ENCODE results near the gene REV1.
"Not testable (repeated sequence)": the region's sequence is repeated elsewhere in the genome, so short reads cannot be mapped to it uniquely, and the experiment has no call there.

REV1 gene

GRCh38 chr2:99489761-99490622 lies at the start of gene REV1:
REV1 (minus strand) TSS chr2:99490017; CDS start chr2:99464975, 25,042 bp downstream.
- DNase-seq: peak; percentile 93 to 95

- no peak for DNase-seq
Observed at GRCh38 chr2:99537910-99538485, 48.2 kb upstream of the REV1 start.

- DNase-seq: no peak
Observed at GRCh38 chr2:99524056-99524455, 34.2 kb upstream of the REV1 start.

DNA sequence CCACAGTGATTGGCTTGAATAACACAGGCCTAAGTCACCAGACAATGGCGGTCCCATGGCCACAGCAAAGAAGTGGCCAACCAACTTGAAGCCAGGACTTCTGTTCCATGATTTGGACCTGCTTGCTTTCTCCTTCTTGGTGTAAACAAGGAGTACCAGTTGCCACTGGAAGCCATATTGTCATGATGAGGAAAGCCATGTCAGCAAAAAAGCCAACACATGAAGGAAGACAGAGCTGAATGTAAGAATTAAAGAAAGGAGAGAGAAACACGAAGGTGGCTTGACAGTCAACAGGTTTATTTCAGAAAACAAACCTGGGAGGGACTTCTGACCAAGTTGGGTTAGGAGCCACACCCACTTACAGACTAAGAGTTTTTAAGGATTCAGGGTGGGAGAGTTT lies 32.3 kb upstream of the REV1 start:
- no peak for DNase-seq

GRCh38 chr2:99520813-99521212 lies 31.0 kb upstream of the REV1 start:
- no peak for DNase-seq

- no peak for DNase-seq
Observed at GRCh38 chr2:99520195-99520594, 30.4 kb upstream of the REV1 start.

GRCh38 chr2:99514357-99514756 lies 24.5 kb upstream of the REV1 start:
- DNase-seq: no peak

DNA sequence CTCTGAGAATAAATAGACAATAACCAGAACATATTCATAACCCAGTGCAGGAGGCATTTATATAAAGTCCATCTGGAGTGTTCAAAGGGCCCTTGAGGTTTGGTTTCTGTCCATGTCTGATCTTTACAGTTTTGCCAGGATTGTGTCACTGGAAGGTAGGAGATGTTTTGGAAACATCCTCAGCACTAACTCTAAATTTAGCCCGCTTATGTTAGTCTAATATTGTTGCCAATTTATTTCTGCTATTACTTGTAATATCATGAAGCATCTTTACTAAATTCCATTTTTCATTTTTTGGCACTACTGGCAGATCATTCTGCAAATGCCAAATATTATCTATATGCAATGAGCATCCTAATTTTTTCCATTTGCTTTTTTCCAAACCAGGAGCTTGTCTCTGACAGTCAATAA lies 22.4 kb upstream of the REV1 start:
- DNase-seq: no peak

GRCh38 chr2:99509387-99509786 lies 19.6 kb upstream of the REV1 start:
- DNase-seq: no peak

DNA sequence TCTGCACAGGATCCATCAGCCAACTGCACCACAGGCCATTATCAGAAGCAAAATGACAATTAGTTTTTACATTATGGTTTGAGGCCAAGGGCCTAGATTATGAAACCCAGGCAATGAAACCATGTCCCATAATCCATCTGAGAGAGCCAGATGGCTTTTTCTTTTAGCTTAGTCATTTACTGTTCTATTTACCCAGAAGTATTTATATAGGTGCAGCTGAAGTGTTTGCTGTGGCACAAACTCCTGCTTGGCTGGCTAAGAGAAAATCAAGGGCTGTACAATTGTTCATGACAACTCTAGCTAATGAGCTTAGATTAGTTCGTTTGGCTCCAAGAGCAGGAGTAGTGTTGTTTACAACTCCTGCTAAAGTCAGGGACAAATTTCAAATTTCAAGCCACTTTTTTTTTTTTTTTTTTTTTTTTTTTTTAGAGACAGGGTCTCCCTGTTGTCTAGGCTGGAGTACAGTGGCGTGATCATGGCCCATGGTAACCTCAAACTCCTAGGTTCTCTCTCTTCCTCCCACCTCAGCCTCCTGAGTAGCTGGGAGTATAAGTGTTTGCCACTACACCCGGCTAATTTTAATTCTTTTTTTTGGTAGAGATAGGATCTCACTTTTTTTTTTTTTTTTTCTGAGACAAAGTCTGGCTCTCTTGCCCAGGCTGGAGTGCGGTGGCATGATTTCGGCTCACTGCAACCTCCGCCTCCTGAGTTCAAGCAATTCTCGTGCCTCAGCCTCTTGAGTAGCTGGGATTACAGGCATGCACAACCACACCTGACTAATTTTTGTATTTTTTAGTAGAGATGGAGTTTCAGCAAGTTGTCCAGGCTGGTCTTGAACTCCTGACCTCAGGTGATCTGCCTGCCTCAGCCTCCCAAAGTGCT lies 18.4 kb upstream of the REV1 start:
- DNase-seq: no peak

GRCh38 chr2:99504844-99505584 lies 15.2 kb upstream of the REV1 start:
- DNase-seq: no peak

DNA sequence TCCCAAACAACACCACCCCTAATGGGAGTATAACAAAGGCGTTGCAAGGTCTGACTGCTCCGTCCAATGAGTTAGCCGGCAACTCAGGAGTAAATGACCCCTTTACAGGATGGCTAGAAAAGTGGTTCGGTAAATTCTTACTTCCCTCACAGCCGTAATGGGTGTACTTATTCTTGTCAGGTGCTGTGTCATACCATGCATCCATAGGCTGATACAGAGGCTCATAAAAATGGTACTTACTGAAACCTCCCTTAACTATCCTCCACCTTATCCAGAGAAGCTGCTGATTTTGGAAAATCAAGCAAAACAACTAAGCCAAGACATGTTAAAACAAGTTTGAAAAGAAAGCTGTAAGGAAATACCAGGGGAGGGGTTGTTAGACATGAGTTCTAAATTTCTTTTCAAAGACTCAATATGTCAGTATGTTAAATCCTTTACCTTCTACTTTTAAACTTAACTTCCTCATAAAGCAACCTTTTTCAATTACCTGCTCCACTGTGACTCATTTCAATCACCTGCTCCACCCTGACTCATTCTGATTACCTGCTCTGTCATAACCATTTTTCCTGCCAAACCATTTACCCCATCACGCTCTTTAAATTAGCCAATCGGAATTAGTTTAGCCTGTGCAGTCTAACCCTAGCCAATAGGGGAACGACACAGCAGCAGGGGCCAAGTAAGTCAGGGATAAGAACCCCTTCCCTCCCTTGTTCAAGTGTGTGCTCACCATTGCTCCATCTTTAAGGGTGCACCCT lies 14.0 kb upstream of the REV1 start:
- DNase-seq: not testable (repeated sequence)

DNA sequence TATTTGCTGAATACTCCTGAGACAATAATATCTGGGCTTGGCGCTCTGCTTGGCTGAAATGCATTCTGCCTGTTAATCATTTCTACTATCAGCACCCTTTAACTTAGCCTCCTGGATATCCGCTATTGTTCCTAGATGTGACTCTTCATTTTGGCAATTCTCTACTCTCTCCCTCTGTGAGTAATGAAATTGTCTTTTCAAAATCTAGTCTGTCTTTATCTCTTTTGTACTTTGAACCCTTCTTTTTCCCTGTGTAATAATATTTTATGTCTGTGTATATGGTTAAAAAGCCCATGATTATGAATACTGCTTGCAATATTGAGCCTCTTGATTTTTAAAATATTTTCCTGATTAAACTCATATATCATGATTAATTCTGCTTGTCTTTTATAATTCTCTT lies 6.2 kb upstream of the REV1 start:
- DNase-seq: no peak

- DNase-seq: no peak
Observed at GRCh38 chr2:99495115-99495860, 5.5 kb upstream of the REV1 start.

GRCh38 chr2:99492721-99493120 lies 2.9 kb upstream of the REV1 start:
- no peak for DNase-seq

DNA sequence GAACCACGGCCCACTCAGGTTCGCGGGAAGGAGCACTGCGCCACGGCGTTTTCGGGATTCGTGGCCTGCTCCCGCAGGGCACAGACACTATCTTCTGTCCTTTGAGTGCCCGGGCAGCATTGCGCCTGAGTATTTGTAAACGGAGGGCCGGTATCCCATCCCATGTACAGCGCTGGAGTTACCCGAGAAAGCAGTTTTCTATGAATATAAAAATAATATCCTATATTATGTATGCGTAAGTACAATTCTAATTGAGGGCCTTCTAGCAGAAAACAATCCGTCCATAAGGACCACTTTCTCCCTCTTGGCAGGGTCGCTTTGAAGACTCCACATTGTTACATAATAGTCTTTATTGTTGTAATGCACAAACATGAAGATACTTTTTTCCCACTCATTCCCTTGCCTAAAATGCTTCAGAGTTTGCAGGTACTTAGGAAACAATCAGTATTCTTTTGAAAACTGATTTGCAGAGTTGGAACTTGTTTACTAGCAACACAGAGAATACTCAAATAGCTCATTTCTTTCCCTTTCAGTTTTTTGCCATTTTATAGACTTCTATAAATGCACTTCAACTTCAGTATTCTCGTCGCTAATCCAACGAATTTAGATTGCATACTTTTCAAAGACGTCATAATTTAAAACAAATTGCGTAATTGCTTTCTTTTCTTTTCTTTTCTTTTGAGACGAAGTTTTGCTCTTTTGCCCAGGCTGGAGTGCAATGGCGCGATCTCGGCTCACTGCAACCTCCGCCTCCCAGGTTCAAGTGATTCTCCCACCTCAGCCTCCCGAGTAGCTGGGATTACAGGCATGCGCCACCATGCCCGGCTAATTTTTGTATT lies 1.0 kb upstream of the REV1 start:
- DNase-seq: no peak

DNA sequence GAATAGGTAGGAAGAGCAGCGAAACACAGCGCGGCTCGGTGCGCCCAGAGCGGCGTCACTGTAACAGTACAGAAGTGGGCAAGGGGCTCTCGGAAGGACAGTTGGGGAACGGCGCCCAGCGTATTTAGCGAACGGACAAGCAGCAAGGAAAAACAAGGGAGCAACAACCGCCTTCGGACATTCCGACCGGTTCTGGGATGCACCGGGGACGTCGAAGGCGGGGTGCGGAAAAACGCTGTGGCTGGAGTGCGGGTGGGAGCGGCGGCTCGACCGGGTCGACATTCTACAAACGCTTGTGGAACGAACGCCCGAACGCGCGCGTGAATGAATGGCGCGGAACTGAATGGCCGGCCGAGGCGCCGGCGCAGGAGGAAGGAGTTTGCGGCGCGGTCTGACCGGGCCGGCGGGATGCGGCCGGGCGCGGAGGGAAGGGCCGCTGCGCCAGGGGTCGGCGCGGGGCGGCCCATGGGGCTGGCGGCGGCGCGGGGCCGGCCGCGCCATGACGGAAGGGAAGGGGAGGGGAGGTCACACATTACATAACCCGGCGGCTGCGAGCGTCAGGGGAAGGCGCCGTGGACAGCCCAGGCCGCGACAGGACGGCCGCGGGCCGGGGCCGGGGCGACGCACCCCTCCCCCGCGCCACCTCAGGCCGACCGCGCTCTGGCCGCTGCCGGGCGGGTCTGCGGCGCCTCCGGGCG lies 605 bp downstream of the REV1 start:
- DNase-seq: peak; percentile 47 to 55

GRCh38 chr2:99488539-99489062 lies 1.2 kb downstream of the REV1 start:
- peak in 1 of 2 experiments; percentile 27 for DNase-seq

DNA sequence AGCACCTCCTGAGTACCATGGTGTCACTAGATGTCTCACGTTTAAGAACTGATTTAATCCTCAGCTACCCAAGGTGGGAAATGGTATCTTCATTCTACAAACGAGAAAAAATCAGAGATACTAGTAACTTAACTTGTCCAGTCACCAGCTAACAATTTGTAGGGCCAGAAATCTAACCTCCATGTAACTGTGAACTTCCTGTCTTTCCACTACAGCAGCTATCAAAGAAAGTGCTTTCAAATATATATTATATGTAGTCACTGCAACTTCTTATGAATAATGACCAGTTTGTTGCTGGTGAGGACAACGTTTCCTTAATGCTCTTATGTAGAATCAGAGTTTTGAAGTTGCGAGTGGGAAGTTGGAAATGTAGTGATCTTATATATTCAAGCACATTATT lies 1.9 kb downstream of the REV1 start:
- DNase-seq: no peak
